Neural cell (in vitro differentiated cells): ENCODE results near the gene ESPNL.

Experiments
- EP300 ChIP-seq: fragments of 450-650 bp; conservative IDR thresholded peaks from 2 replicates; pipeline ENCODE4 v1.6.1; 2014; ENCODE audit warnings: antibody characterized with exemption, mild to moderate bottlenecking, moderate library complexity; ENCODE audit not compliant: poor library complexity, severe bottlenecking
- EZH2 ChIP-seq: fragments of 200-600, 300-800 bp; shearing (Covaris generic), sonication (generic); IDR thresholded peaks from 2 replicates; pipeline ENCODE4 v1.6.1; 2014; ENCODE audit warnings: antibody characterized with exemption, low read length, borderline replicate concordance, mild to moderate bottlenecking; ENCODE audit not compliant: insufficient read depth, poor library complexity, severe bottlenecking
- MXI1 ChIP-seq: fragments of 450-650 bp; conservative IDR thresholded peaks from 2 replicates; pipeline ENCODE4 v1.6.1; 2014; ENCODE audit warnings: antibody characterized with exemption, mild to moderate bottlenecking; ENCODE audit not compliant: poor library complexity, severe bottlenecking
- POLR2AphosphoS5 ChIP-seq: IDR thresholded peaks from 2 replicates; pipeline ENCODE4 v1.6.1; 2012
- RAD21 ChIP-seq: fragments of 450-650 bp; conservative IDR thresholded peaks from 2 replicates; pipeline ENCODE4 v1.6.1; 2014; ENCODE audit warnings: antibody characterized with exemption, mild to moderate bottlenecking, moderate library complexity
- SMC3 ChIP-seq: fragments of 450-650 bp; conservative IDR thresholded peaks from 2 replicates; pipeline ENCODE4 v1.6.1; 2014; ENCODE audit warnings: antibody characterized with exemption, mild to moderate bottlenecking, moderate library complexity; ENCODE audit not compliant: poor library complexity
- TAF1 ChIP-seq: IDR thresholded peaks from 2 replicates; pipeline ENCODE4 v1.6.1; 2012; ENCODE audit warnings: low read depth
- TF ChIP-seq, protein P1 (sequence below): fragments of 450-650 bp; IDR thresholded peaks from 2 replicates; pipeline ENCODE4 v1.5.1; 2014; ENCODE audit warnings: antibody characterized with exemption, mild to moderate bottlenecking, moderate library complexity; ENCODE audit not compliant: poor library complexity, severe bottlenecking
- TF ChIP-seq, protein P2 (sequence below): IDR thresholded peaks from 2 replicates; pipeline ENCODE4 v1.6.1; 2012; ENCODE audit warnings: borderline replicate concordance

- TF ChIP-seq, protein P1, sequence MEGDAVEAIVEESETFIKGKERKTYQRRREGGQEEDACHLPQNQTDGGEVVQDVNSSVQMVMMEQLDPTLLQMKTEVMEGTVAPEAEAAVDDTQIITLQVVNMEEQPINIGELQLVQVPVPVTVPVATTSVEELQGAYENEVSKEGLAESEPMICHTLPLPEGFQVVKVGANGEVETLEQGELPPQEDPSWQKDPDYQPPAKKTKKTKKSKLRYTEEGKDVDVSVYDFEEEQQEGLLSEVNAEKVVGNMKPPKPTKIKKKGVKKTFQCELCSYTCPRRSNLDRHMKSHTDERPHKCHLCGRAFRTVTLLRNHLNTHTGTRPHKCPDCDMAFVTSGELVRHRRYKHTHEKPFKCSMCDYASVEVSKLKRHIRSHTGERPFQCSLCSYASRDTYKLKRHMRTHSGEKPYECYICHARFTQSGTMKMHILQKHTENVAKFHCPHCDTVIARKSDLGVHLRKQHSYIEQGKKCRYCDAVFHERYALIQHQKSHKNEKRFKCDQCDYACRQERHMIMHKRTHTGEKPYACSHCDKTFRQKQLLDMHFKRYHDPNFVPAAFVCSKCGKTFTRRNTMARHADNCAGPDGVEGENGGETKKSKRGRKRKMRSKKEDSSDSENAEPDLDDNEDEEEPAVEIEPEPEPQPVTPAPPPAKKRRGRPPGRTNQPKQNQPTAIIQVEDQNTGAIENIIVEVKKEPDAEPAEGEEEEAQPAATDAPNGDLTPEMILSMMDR = no peak
- no peak for TF ChIP-seq EZH2
- no peak for TF ChIP-seq POLR2AphosphoS5
- TF ChIP-seq, protein P2, sequence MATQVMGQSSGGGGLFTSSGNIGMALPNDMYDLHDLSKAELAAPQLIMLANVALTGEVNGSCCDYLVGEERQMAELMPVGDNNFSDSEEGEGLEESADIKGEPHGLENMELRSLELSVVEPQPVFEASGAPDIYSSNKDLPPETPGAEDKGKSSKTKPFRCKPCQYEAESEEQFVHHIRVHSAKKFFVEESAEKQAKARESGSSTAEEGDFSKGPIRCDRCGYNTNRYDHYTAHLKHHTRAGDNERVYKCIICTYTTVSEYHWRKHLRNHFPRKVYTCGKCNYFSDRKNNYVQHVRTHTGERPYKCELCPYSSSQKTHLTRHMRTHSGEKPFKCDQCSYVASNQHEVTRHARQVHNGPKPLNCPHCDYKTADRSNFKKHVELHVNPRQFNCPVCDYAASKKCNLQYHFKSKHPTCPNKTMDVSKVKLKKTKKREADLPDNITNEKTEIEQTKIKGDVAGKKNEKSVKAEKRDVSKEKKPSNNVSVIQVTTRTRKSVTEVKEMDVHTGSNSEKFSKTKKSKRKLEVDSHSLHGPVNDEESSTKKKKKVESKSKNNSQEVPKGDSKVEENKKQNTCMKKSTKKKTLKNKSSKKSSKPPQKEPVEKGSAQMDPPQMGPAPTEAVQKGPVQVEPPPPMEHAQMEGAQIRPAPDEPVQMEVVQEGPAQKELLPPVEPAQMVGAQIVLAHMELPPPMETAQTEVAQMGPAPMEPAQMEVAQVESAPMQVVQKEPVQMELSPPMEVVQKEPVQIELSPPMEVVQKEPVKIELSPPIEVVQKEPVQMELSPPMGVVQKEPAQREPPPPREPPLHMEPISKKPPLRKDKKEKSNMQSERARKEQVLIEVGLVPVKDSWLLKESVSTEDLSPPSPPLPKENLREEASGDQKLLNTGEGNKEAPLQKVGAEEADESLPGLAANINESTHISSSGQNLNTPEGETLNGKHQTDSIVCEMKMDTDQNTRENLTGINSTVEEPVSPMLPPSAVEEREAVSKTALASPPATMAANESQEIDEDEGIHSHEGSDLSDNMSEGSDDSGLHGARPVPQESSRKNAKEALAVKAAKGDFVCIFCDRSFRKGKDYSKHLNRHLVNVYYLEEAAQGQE = no peak
- no peak for TF ChIP-seq TAF1
- no peak for TF ChIP-seq MXI1
- TF ChIP-seq SMC3 = no peak
- no peak for TF ChIP-seq RAD21
- TF ChIP-seq EP300 = no peak
Measured at GRCh38 chr2:238108423-238109183, 8.5 kb downstream of the ESPNL start.
